ENCODE results near the gene PDE7B.

The PDE7B gene

GRCh38 chr6:136175873-136176272 is 324.4 kb downstream of the PDE7B start:
- Histone ChIP-seq H3K27ac (ENCODE audit: low read length) (no peak overlapping the region), H3K4me3 (ENCODE audit: low read depth in 1 of 2, low read length in 2 of 2) (no peak overlapping the region), H3K36me3 (ENCODE audit: control insufficient read depth in 1 of 2, insufficient read depth in 2 of 2, low read length in 2 of 2) (peaks cover 0 to 5% of the 10 kb centered on the region in 2 donors), H3K27me3 (ENCODE audit: low read depth, low read length) (no peaks in the 10 kb centered on the region), H3K9me3 (ENCODE audit: control insufficient read depth in 1 of 2, low read length in 2 of 2) (no peaks in the 10 kb centered on the region), H3K4me1 (ENCODE audit: control insufficient read depth in 1 of 2, insufficient read depth in 2 of 2, low read length in 2 of 2) (peaks cover 5 to 9% of the 10 kb centered on the region in 2 donors)

GRCh38 chr6:136178749-136179148 is 327.2 kb downstream of the PDE7B start:
- Histone ChIP-seq H3K4me3 (ENCODE audit: low read depth in 1 of 2, low read length in 2 of 2) (no peak overlapping the region), H3K27me3 (ENCODE audit: low read depth, low read length) (no peaks in the 10 kb centered on the region), H3K4me1 (ENCODE audit: control insufficient read depth in 1 of 2, insufficient read depth in 2 of 2, low read length in 2 of 2) (peaks cover 5 to 6% of the 10 kb centered on the region in 2 donors), H3K27ac (ENCODE audit: low read length) (no peak overlapping the region), H3K9me3 (ENCODE audit: control insufficient read depth in 1 of 2, low read length in 2 of 2) (no peaks in the 10 kb centered on the region), H3K36me3 (ENCODE audit: control insufficient read depth in 1 of 2, insufficient read depth in 2 of 2, low read length in 2 of 2) (peaks cover 0 to 5% of the 10 kb centered on the region in 2 donors)

- H3K4me1 ChIP-seq (ENCODE audit: control insufficient read depth in 1 of 2, insufficient read depth in 2 of 2, low read length in 2 of 2) = no peaks in the 10 kb centered on the region
- no peak overlapping the region for H3K4me3 ChIP-seq (ENCODE audit: low read depth in 1 of 2, low read length in 2 of 2)
- H3K27ac ChIP-seq (ENCODE audit: low read length) = no peak overlapping the region
- H3K27me3 ChIP-seq (ENCODE audit: low read depth, low read length) = no peaks in the 10 kb centered on the region
- H3K36me3 ChIP-seq (ENCODE audit: control insufficient read depth in 1 of 2, insufficient read depth in 2 of 2, low read length in 2 of 2) = peaks cover 0 to 5% of the 10 kb centered on the region in 2 donors
- H3K9me3 ChIP-seq (ENCODE audit: control insufficient read depth in 1 of 2, low read length in 2 of 2) = no peaks in the 10 kb centered on the region
Measured at GRCh38 chr6:136180704-136181511, 329.4 kb downstream of the PDE7B start.

- Histone ChIP-seq H3K4me3 (ENCODE audit: low read depth in 1 of 2, low read length in 2 of 2) (no peak overlapping the region), H3K27ac (ENCODE audit: low read length) (no peak overlapping the region), H3K4me1 (ENCODE audit: control insufficient read depth in 1 of 2, insufficient read depth in 2 of 2, low read length in 2 of 2) (no peaks in the 10 kb centered on the region), H3K9me3 (ENCODE audit: control insufficient read depth in 1 of 2, low read length in 2 of 2) (no peaks in the 10 kb centered on the region), H3K36me3 (ENCODE audit: control insufficient read depth in 1 of 2, insufficient read depth in 2 of 2, low read length in 2 of 2) (peaks cover under 1 to 5% of the 10 kb centered on the region in 2 donors), H3K27me3 (ENCODE audit: low read depth, low read length) (no peaks in the 10 kb centered on the region)
Measured at GRCh38 chr6:136181512-136181833, 330.0 kb downstream of the PDE7B start.

- H3K27ac ChIP-seq (ENCODE audit: low read length) = no peak overlapping the region
- no peak overlapping the region for H3K4me3 ChIP-seq (ENCODE audit: low read depth in 1 of 2, low read length in 2 of 2)
Measured at GRCh38 chr6:136181861-136182260, 330.4 kb downstream of the PDE7B start.

GRCh38 chr6:136184738-136185137 is 333.2 kb downstream of the PDE7B start:
- no peaks in the 10 kb centered on the region for H3K9me3 ChIP-seq (ENCODE audit: control insufficient read depth in 1 of 2, low read length in 2 of 2)
- H3K4me3 ChIP-seq (ENCODE audit: low read depth in 1 of 2, low read length in 2 of 2) = no peak overlapping the region
- no peaks in the 10 kb centered on the region for H3K27me3 ChIP-seq (ENCODE audit: low read depth, low read length)
- no peak overlapping the region for H3K27ac ChIP-seq (ENCODE audit: low read length)
- peaks cover 5 to 6% of the 10 kb centered on the region in 2 donors for H3K36me3 ChIP-seq (ENCODE audit: control insufficient read depth in 1 of 2, insufficient read depth in 2 of 2, low read length in 2 of 2)
- no peaks in the 10 kb centered on the region for H3K4me1 ChIP-seq (ENCODE audit: control insufficient read depth in 1 of 2, insufficient read depth in 2 of 2, low read length in 2 of 2)

More at GRCh38 chr6:136181861-136182260, 330.4 kb downstream of the PDE7B start:
- H3K4me1 ChIP-seq (ENCODE audit: control insufficient read depth in 1 of 2, insufficient read depth in 2 of 2, low read length in 2 of 2) = no peaks in the 10 kb centered on the region
- peaks cover 4 to 5% of the 10 kb centered on the region in 2 donors for H3K36me3 ChIP-seq (ENCODE audit: control insufficient read depth in 1 of 2, insufficient read depth in 2 of 2, low read length in 2 of 2)
- H3K27me3 ChIP-seq (ENCODE audit: low read depth, low read length) = no peaks in the 10 kb centered on the region
- H3K9me3 ChIP-seq (ENCODE audit: control insufficient read depth in 1 of 2, low read length in 2 of 2) = no peaks in the 10 kb centered on the region

- Histone ChIP-seq H3K27ac (ENCODE audit: low read length) (no peak overlapping the region), H3K9me3 (ENCODE audit: control insufficient read depth in 1 of 2, low read length in 2 of 2) (no peaks in the 10 kb centered on the region), H3K27me3 (ENCODE audit: low read depth, low read length) (no peaks in the 10 kb centered on the region), H3K36me3 (ENCODE audit: control insufficient read depth in 1 of 2, insufficient read depth in 2 of 2, low read length in 2 of 2) (peaks cover 0 to 7% of the 10 kb centered on the region in 2 donors), H3K4me1 (ENCODE audit: control insufficient read depth in 1 of 2, insufficient read depth in 2 of 2, low read length in 2 of 2) (no peaks in the 10 kb centered on the region), H3K4me3 (ENCODE audit: low read depth in 1 of 2, low read length in 2 of 2) (no peak overlapping the region)
Measured at GRCh38 chr6:136186363-136186762, 334.9 kb downstream of the PDE7B start.

- no peaks in the 10 kb centered on the region for H3K27me3 ChIP-seq (ENCODE audit: low read depth, low read length)
- peaks cover 0 to 11% of the 10 kb centered on the region in 2 donors for H3K36me3 ChIP-seq (ENCODE audit: control insufficient read depth in 1 of 2, insufficient read depth in 2 of 2, low read length in 2 of 2)
- H3K4me3 ChIP-seq (ENCODE audit: low read depth in 1 of 2, low read length in 2 of 2) = no peak overlapping the region
- H3K4me1 ChIP-seq (ENCODE audit: control insufficient read depth in 1 of 2, insufficient read depth in 2 of 2, low read length in 2 of 2) = no peaks in the 10 kb centered on the region
- no peaks in the 10 kb centered on the region for H3K9me3 ChIP-seq (ENCODE audit: control insufficient read depth in 1 of 2, low read length in 2 of 2)
- H3K27ac ChIP-seq (ENCODE audit: low read length) = no peak overlapping the region
Measured at GRCh38 chr6:136188486-136188885, 337.0 kb downstream of the PDE7B start.

GRCh38 chr6:136189104-136189503 is 337.6 kb downstream of the PDE7B start:
- no peaks in the 10 kb centered on the region for H3K27me3 ChIP-seq (ENCODE audit: low read depth, low read length)
- H3K4me1 ChIP-seq (ENCODE audit: control insufficient read depth in 1 of 2, insufficient read depth in 2 of 2, low read length in 2 of 2) = no peaks in the 10 kb centered on the region
- H3K27ac ChIP-seq (ENCODE audit: low read length) = no peak overlapping the region
- no peak overlapping the region for H3K4me3 ChIP-seq (ENCODE audit: low read depth in 1 of 2, low read length in 2 of 2)
- no peaks in the 10 kb centered on the region for H3K9me3 ChIP-seq (ENCODE audit: control insufficient read depth in 1 of 2, low read length in 2 of 2)
- H3K36me3 ChIP-seq (ENCODE audit: control insufficient read depth in 1 of 2, insufficient read depth in 2 of 2, low read length in 2 of 2) = peaks cover 0 to 11% of the 10 kb centered on the region in 2 donors

GRCh38 chr6:136191606-136192312 is 340.3 kb downstream of the PDE7B start:
- no peak overlapping the region for H3K27ac ChIP-seq (ENCODE audit: low read length)
- no peaks in the 10 kb centered on the region for H3K27me3 ChIP-seq (ENCODE audit: low read depth, low read length)

GRCh38 chr6:136192902-136193301 is 341.4 kb downstream of the PDE7B start:
- Histone ChIP-seq H3K36me3 (ENCODE audit: control insufficient read depth in 1 of 2, insufficient read depth in 2 of 2, low read length in 2 of 2) (peaks cover 0 to 5% of the 10 kb centered on the region in 2 donors), H3K4me1 (ENCODE audit: control insufficient read depth in 1 of 2, insufficient read depth in 2 of 2, low read length in 2 of 2) (no peaks in the 10 kb centered on the region), H3K27me3 (ENCODE audit: low read depth, low read length) (no peaks in the 10 kb centered on the region)

More at GRCh38 chr6:136191606-136192312, 340.3 kb downstream of the PDE7B start:
- peaks cover 0 to 8% of the 10 kb centered on the region in 2 donors for H3K36me3 ChIP-seq (ENCODE audit: control insufficient read depth in 1 of 2, insufficient read depth in 2 of 2, low read length in 2 of 2)
- no peaks in the 10 kb centered on the region for H3K4me1 ChIP-seq (ENCODE audit: control insufficient read depth in 1 of 2, insufficient read depth in 2 of 2, low read length in 2 of 2)
- H3K4me3 ChIP-seq (ENCODE audit: low read depth in 1 of 2, low read length in 2 of 2) = no peak overlapping the region
- H3K9me3 ChIP-seq (ENCODE audit: control insufficient read depth in 1 of 2, low read length in 2 of 2) = no peaks in the 10 kb centered on the region

More at GRCh38 chr6:136192902-136193301, 341.4 kb downstream of the PDE7B start:
- H3K9me3 ChIP-seq (ENCODE audit: control insufficient read depth in 1 of 2, low read length in 2 of 2) = no peaks in the 10 kb centered on the region
- H3K27ac ChIP-seq (ENCODE audit: low read length) = no peak overlapping the region
- H3K4me3 ChIP-seq (ENCODE audit: low read depth in 1 of 2, low read length in 2 of 2) = no peak overlapping the region
